Measurements from ENCODE around the gene KLHL15.
"Not testable (repeated sequence)": the region's sequence is repeated elsewhere in the genome, so short reads cannot be mapped to it uniquely, and the experiment has no call there.

KLHL15 gene

DNA sequence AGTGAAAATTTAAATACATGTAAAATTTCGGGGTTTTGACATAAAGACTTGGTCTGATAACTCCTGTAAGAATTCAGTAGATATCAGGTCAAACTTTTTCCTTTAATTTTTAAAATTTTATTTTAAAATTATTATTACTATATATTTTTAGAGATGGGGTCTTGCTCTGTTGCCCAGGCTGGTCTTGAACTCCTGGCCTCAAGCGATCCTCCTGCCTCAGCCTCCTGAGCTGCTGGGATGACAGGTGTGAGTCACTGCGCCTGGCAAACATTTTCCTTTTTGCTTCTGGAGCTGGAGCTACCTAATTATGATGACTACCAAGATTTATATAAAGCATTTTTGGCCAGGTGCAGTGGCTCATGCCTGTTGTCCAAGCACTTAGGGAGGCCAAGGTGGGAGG is 37.3 kb downstream of the KLHL15 start:
- Histone ChIP-seq H3K4me3 (ENCODE audit: low read depth, low read length) (no peak overlapping the region), H3K4me1 (no peaks in the 10 kb centered on the region), H3K36me3 (peaks cover 16% of the 10 kb centered on the region), H3K9me3 (no peaks in the 10 kb centered on the region), H3K27me3 (no peaks in the 10 kb centered on the region)
- DNase-seq, result no peak
- TF ChIP-seq CTCF (IDR thresholded peaks at IDR 0.05; ENCODE audit: low read depth, low read length), result no peak

- Histone ChIP-seq H3K9me3 (no peaks in the 10 kb centered on the region), H3K4me3 (ENCODE audit: low read depth, low read length) (no peak overlapping the region), H3K4me1 (no peaks in the 10 kb centered on the region), H3K27me3 (no peaks in the 10 kb centered on the region), H3K36me3 (peaks cover 9% of the 10 kb centered on the region)
- TF ChIP-seq CTCF (IDR thresholded peaks at IDR 0.05; ENCODE audit: low read depth, low read length), result no peak
- DNase-seq, result no peak
Observed at GRCh38 chrX:23982891-23983290, 44.1 kb downstream of the KLHL15 start.

DNA sequence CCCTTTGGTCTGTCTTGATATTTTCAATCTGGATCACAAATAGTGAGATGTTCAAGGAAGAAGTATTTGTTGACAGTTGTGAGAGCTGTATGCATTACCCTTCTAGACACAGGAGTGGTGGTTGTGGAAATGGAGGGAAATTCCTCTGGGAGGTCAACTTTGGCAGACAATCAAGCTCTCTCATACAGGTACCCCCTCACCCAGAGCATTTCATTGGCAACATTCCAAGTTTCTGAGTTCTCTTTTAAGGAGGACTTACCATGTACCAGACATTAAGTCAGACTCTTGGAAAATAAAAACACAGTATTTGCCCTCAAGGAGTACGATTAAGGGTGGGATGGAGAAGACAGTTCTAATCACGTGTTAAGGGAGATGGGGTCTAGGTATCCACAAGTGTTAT is 45.3 kb downstream of the KLHL15 start:
- H3K4me3 ChIP-seq (ENCODE audit: low read depth, low read length), result no peak overlapping the region
- no peaks in the 10 kb centered on the region for H3K27me3 ChIP-seq
- H3K4me1 ChIP-seq, result no peaks in the 10 kb centered on the region
- TF ChIP-seq CTCF (IDR thresholded peaks at IDR 0.05; ENCODE audit: low read depth, low read length), result no peak
- H3K9me3 ChIP-seq, result no peaks in the 10 kb centered on the region
- no peak for DNase-seq
- H3K36me3 ChIP-seq, result peaks cover 4% of the 10 kb centered on the region; the same call in 1 of the 2 replicates

- Histone ChIP-seq H3K4me3 (ENCODE audit: low read depth, low read length) (no peak overlapping the region), H3K9me3 (no peaks in the 10 kb centered on the region), H3K36me3 (no peaks in the 10 kb centered on the region; the same call in 1 of the 2 replicates), H3K27me3 (no peaks in the 10 kb centered on the region), H3K4me1 (no peaks in the 10 kb centered on the region)
- no peak for TF ChIP-seq CTCF (IDR thresholded peaks at IDR 0.05; ENCODE audit: low read depth, low read length)
- DNase-seq, result no peak
Observed at GRCh38 chrX:23981222-23981621, 45.8 kb downstream of the KLHL15 start.

DNA sequence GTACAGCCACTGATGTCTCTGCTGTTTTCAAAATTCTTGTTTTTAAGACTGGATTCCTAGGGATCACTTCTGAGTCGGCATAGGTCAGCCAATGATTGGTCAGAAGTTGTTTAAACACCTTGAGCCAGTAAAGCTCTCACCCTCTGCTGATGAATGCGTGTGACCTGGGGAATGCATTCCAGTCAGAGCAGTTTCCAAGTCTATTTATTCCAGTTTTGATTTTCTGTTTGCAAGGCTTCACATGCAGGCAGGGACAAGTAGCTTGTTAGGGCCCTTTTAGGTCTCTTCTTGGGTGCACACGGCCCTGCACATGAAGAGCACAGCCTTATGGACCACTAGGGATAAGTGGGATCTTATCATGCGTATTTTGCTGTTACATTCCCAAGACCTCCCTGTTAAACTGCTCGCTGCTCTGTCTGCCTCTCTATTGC is 47.0 kb downstream of the KLHL15 start:
- H3K27me3 ChIP-seq, result no peaks in the 10 kb centered on the region
- no peaks in the 10 kb centered on the region for H3K9me3 ChIP-seq
- DNase-seq, result no peak
- no peak overlapping the region for H3K4me3 ChIP-seq (ENCODE audit: low read depth, low read length)
- TF ChIP-seq CTCF (IDR thresholded peaks at IDR 0.05; ENCODE audit: low read depth, low read length), result no peak
- no peaks in the 10 kb centered on the region for H3K4me1 ChIP-seq
- no peaks in the 10 kb centered on the region; the same call in 1 of the 2 replicates for H3K36me3 ChIP-seq

- no peak for DNase-seq
- H3K36me3 ChIP-seq, result no peaks in the 10 kb centered on the region; the same call in 1 of the 2 replicates
- no peak overlapping the region for H3K4me3 ChIP-seq (ENCODE audit: low read depth, low read length)
- no peak for TF ChIP-seq CTCF (IDR thresholded peaks at IDR 0.05; ENCODE audit: low read depth, low read length)
- H3K9me3 ChIP-seq, result no peaks in the 10 kb centered on the region
- no peaks in the 10 kb centered on the region for H3K27me3 ChIP-seq
- H3K4me1 ChIP-seq, result no peaks in the 10 kb centered on the region
Observed at GRCh38 chrX:23978491-23978890, 48.5 kb downstream of the KLHL15 start.

DNA sequence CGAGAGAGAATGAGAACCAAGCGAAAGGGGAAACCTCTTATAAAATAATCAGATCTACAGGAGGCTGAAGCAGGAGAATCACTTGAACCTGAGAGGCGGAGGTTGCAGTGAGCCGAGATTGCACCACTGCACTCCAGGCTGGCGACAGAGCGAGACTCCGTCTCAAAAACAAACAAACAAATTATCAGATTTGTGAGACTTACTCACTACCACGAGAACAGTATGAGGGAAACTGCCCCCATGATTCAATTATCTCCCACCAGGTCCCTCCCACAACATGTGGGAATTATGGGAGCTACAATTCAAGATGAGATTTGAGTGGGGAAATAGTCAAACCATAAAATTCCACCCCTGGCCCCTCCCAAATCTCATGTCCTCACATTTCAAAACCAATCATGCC is 61.4 kb downstream of the KLHL15 start:
- H3K36me3 ChIP-seq; H3K9me3 ChIP-seq; H3K4me1 ChIP-seq; DNase-seq; H3K27me3 ChIP-seq; H3K4me3 ChIP-seq (ENCODE audit: low read depth, low read length): not testable (repeated sequence)

Data from BE2C (cell line).